Activated T-cell treated with anti-CD3 and anti-CD28 coated beads, Interleukin-2, amount 50 U/mL, for 1 hour (primary cell): ENCODE data around the gene SH2D2A.

Source experiments
- DNase-seq: peaks from one replicate; pipeline ENCODE4 v3.0.0-alpha.2; 2020

Gene SH2D2A

DNA sequence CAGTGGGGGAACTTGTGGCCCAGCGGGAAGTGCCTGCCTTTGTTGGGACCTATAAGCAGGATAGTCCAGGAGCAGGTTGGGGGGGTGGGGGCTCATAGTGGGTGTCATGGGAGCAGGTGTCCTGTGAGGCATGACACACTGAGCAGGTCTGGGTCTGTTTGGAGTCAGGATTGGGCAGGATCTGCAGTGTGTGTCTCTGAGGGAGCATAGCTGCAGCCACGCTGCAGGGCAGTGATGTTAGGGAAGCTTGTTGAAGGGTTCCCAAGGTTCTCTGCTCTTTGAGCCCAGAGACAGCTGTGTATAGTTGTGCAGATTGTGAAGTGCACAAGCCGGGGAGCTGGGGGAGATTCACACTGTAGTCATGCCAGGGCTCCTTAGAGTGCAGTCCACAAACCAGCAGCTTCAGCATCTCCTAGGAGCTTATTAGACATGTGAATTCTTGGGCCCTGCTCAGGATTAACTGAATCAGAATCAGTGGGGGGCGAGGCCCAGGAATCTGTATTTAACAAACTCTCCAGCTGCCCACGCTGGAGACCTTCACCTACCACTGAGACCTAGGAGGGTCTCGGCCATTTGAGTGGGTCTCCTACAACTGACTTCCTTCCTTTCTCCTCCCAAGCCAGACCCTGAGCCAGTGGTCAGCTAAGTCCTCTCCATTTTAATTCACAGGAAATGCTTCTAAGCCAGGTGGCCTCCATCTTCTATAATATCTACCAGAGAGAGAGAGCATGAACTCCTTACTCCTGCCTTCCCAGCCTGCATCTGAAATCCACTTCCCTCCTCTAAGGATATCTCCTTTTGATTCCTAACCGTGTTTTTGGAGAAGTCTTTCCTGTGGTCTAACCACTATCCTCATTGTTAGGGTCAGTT, 31.2 kb upstream of the SH2D2A start:
- no peak for DNase-seq

DNA sequence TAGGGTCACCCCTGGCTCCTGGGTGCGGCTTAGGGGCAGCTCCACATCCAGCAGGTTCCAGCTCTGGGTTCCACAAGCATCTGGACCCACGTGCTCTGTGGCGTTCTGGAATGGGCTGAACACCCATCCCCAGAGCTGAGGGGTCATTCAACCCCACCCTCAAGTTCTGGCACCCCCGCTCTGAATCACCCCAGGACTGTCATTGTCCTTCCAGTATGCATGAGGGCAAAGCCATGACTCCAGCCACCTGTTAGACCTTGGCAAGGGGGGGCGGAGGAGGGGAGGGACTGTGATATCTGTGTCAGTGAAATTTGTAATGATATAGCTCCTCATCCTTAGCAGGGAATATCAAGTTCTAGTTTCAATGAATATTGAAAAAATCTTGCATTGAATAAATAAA, 30.0 kb upstream of the SH2D2A start:
- no peak for DNase-seq

DNA sequence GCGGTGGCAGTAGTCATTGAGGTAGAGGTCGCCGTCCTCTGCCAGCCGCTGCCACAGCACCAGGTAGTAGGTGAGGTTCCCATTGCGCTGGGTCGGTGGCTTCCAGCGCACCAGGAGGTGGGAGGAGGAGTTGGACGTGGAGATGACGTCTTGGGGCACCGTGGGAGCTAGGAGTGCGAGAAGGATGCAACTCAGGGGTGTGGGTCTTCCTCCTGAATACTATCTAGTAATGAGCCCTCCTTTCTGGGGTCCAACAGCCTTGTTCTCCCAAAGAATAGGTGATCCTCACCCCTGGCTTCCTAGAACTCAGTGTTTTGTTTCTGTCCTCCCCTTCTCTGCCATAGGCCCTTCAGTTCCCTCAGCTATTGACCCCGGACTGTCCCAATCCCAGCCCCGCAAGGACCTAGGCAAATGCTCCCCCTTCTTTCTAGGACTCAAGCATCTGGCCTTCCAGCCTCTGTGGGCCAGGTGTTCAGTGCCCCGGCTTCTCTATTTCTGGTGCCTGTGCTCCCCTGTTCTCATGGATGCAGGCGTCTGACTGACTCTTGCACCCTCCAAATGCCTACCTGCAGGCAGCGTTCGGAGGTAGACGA, 29.4 kb upstream of the SH2D2A start:
- DNase-seq, result no peak

DNA sequence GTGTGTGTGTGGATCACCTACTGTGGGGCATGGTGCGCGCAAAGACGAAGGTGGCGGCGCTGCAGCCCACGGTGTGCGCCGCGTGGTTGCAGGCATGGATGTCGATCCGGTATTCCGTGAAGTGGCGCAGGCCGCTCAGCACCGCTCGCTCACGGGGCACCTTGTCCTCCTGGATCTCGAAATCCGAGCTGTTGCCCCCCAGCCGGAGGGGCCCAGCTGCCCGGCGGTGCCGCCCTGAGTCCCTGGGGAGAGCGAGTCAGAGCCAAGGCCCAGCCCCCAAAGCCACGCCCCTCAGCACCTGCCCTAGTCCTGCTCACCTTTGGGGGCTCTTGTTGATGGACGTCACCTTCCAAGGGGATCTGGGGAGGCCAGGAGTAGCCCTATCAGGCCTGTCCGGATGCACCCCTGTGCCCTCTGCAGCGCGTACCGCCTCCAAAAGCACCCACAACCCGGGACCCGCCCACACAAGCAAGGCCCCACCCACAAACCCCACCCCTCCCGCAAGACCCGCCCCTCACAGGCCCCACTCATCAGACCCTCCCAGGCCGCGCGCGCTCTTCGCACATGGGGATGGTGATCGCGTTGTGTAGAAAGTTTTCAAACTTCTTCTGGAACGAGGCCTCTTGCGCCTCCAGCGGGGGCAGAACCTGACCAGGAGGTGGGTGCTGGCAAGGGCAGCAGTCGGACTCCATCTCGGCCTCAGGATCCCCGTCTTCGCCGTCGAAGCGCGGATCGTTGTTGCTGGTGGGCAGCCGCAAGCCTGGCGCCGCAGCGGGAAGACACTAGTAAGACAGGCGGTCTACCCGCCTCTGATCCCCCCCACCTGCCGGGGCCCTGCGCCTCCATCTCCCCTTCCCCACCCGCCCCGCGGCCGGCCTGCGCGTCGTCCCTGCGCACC, 28.7 kb upstream of the SH2D2A start:
- peak; percentile 62 for DNase-seq

DNA sequence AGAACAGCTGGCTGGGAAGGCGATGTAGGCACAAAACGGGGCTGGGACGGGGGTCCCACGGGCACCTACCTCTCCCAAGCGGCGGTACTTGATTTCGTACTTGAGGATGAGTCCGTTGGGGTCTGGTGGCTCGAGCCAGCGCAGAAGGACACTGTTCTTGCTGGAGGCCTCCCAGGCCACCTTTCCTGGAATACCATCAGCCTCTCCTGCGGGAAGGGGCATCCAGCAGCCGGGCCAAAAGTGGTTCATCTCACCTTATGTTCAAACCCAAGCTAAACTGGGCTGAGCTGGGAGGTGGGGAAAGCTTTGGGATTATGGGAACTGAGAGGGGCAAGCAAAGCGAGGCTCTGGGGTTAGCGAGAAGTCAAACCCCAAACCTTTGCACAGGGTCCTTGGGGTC, 28.0 kb upstream of the SH2D2A start:
- DNase-seq, result no peak

DNA sequence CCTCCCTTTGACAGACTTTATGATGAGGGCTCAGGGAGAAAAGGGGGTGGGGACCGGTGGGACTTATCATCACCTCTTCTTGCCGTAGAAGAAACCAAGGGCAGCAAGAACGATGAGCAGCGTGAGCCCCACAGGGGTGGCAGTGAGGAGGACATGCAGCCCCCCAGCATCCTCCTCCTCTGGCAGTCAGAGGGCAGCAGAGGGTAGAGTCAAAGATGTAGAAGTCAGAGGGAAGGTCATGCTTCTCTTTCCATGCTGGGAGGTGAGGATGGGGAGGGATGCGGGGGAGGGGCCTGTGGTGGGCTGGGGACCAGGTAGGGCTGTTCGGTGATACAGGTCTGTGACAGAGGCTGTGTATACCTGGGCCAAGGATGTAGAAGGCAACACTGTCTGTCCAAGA, 27.5 kb upstream of the SH2D2A start:
- no peak for DNase-seq

DNA sequence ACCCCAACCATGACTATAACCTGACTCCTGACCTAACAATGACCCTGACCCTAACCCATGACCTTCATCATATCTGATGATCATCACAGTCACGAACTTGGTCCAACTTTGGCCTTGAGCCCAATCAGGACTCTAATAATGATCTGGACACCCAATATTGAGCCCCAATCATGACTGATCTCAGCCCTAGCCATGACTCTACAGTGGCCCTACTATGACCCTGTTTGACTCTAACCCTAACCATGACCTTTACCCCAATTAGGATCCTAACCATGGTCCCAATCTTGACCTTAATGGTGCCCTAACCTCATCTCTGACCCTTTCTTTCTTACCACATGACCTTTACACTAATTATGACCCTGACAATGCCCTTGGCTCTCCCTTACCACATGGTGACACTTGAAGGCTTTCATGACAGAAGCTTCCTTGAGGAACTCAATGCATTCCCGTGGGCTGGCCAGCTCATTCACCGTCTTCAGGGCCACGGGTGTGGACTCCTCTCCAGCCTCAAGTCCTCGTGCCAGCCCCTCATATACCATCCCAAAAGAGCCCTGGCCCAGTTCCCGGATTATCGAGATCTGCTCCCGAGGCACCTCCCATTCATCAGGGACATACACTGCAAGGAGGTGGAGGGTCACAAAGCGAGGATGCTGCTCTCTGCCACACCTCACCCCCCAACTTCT, 26.1 kb upstream of the SH2D2A start:
- no peak for DNase-seq

DNA sequence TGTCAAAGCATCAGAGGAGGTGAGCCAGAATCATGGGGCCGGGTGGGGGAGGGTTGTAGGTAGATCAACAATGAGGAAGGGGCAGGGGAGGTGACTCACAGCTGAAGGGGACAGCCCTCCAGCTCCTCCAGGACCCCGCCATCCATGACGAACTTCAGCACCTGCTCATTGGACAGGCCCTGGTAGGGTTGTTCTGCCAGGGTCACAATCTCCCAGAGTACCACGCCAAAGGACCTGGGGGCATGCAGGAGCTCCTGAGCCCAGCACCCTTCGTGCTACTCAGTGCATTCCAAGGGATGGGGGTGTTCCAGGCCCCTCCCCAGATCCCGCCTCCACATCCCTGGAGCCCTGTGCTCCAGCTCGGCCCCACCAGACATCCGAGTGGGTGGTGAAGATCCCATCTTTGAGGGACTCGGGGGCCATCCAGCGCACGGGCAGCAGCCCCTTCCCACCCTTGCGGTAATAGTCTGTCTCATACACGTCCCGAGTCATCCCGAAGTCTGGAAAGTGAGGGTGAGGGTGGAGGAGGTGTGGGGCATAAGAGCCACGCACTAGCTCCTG, 24.7 kb upstream of the SH2D2A start:
- DNase-seq, result no peak

DNA sequence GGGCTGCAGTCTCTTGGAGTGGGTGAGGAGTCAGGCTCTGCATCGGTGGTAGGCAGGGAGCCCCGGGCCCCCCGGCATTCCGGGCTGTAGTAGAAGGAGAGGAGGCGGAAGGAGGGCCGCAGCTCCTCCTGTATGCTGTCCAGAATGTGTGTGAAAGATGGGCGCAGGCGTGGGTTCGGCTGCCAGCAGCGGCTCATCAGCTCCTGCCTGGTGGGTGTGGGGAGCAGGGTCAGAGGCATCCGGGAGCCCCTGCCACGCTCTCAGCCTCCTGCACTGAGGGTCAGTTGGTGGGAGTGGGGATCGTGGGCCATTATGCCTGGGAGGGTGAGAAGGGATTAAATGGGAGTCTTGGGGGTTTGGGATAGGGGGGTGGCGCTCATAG, 24.2 kb upstream of the SH2D2A start:
- DNase-seq, result no peak

DNA sequence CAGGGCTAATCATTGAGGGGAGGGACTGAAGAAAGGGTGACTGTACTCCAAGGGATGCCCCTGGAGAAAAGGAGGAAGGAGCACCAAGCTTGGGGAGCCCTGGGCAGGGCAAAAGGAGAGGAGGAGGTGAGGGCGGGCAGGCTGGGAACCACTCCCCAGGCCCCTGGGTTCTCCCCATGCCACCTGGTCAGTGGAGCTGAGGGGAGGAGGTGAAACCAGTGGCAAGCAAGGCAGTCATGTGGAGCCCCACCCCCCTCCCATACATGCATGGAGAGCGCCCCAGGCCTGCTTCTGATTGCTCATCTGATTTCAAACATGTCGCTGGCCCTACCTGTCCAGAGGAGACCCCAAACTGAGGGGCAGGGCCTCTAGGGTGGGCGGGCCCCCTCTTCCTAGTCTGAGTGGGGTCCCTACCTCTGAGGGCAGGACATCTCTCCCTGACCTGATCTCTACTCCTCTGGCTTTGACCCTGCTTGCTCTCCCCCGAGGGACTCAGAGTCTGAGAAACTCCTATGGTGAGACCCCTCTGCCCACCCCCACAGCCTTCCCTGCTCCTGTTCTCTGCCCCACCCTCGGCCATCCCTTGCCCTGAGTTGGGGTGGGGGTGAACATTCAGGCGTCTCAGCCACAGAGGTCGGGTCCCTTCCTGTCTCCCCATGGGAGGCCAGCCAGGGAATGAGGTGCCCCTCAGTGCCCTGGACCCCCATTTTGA, 23.7 kb upstream of the SH2D2A start:
- DNase-seq, result no peak

DNA sequence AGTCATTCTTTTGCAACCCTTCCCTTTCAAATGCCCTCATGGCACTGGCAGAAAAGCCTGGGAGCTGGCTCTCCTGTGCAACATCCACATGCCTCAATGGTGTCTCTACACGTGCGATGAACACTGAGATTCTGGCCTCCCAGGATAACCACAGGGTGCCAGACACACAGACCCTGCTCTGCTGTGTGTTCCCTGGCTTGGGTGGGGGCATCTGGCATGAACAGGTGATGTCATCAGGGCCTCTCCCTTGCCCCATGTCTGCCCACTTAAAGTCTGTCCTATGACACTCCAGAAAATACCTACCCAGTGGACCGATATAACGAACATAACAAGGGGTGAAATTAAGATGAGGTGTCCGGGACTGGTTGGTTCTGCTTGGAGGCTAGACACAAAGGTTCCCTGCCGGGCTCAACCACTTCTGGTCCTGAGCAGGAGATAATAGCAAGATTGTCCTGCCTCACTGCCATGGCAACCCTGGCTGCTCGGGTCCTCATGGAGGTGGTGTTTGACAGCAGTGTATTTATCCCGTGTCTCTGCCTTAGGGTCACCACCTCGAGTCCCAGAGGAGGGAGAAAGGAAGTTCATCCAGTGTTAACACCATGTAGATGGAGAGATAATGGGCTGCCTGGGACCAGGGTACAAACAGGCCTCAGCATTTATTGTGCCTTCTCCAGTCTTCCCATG, 22.9 kb upstream of the SH2D2A start:
- no peak for DNase-seq

DNA sequence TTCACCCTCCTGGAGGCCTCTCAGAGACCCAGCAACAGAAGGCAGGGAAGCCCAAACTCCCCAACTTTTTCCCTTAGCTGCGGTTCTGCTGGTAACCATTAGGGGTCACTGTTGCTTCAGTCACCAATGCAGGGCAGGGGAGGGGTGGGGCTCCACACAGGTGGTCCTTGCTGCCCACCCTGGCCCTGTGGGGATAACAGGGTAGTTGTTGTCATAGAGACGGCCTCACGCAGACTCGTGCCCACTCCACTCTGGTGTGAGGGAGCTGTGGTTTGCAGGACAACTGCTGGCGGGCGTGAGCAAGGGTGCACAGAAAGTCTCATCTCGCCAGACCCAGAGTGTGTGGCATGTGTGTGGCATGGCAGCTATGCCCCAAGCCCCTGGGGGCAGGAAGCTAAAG, 22.3 kb upstream of the SH2D2A start:
- DNase-seq, result peak; percentile 63

DNA sequence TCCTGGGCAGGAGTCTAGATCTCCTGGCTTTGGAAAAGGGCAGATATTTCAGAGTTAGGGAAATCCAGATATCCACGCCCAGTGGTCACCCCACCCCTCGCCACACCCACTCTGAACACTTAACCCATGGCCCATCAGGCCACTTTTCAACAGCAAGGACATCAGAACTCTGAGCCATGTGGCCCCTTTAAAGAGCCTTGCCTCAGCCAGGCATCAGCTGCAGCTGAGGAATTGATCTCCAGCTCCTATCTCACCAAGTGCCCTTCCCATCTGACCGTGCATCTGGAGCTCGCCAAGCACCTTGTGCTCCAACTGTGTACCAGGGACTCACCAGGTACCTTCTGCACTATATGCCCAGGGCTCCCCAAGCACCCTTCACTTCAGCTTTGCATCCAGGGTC, 20.2 kb upstream of the SH2D2A start:
- DNase-seq, result no peak

DNA sequence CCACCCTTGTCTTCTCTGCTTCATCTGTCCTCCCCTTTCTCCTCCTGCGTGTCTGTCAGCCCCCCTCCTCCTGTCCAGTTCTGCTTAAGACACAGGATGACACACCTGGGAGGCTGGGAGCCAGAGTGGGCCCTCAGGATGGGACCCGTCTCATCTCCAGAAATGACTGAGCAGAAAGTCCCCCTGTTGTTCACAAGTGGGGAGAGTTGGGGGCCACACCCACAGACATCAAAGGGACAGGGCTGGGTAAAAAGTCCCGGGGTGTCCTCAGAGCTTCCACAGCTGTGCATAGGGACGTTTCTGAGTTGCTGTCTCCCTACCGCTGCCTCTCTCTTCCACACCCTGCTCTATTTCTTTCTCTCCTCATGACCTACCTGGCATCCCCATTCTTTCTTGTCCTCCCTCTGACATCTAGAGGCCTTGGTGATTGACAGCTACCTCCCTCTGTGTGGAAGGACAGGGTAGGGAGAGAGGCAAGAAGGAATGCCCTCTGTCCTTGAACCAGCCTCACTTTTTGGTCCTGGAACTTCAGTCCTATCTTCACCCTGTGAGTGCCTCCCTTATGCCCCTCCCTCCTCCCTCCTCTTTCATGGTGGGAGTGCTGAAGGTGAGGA, 19.5 kb upstream of the SH2D2A start:
- DNase-seq, result peak; percentile 35

DNA sequence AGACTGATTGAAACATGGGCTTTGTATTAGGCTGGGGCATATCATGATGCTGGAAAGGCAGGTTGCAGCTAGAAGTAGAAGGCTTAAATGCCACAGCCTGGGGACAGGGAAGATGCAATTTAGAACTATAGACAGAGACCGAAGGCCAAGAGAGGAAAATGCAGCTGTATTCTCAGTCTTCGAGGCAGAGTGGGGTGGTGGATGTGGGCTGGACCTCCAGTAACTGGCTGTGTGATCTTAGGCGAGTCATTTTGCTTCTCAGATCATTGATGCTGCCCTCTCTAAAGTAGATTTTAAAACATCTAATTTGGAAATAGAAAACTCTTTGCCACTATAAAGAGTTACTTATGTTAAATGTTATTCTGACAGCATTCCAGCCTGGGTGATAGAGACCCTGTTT, 17.7 kb upstream of the SH2D2A start:
- no peak for DNase-seq

DNA sequence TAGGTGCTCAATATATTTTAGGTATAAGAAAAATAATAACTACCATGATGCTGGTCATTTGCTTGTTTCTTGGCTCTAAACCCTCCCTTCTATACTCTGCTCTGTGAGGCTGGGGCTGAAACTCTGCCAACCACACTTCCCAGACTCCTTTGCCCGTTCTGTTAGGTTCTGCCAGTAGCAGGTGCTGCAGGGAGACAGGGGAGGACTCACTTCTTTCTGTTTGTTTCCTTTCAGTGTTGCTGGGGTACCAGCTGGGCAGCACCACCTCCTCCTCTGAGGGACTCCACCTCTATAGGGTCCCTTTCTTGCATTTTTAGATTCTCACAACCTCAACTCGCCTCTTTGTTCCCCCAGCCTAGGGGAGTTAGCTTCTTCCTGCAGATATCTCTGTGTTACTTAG, 17.0 kb upstream of the SH2D2A start:
- DNase-seq, result no peak

DNA sequence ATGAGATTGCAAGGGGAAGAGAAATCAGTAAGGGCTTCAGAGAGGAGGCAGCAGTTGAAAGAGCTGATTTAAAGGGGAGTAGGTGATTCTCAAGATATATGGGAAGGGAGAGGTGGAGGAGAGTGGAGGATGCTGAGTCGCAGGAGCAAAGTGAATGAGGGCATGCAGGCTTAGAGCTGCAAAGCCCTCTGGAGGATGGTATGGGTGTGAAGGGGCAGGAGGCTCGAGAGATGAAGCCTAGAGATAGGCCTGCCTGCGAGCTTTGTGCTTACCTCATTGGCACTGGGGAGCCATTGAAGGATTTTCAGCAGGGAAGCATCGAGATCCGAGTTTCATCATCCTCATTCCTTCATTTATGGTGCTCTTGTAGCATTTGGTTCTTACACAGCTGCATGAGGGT, 15.8 kb upstream of the SH2D2A start:
- DNase-seq, result no peak

DNA sequence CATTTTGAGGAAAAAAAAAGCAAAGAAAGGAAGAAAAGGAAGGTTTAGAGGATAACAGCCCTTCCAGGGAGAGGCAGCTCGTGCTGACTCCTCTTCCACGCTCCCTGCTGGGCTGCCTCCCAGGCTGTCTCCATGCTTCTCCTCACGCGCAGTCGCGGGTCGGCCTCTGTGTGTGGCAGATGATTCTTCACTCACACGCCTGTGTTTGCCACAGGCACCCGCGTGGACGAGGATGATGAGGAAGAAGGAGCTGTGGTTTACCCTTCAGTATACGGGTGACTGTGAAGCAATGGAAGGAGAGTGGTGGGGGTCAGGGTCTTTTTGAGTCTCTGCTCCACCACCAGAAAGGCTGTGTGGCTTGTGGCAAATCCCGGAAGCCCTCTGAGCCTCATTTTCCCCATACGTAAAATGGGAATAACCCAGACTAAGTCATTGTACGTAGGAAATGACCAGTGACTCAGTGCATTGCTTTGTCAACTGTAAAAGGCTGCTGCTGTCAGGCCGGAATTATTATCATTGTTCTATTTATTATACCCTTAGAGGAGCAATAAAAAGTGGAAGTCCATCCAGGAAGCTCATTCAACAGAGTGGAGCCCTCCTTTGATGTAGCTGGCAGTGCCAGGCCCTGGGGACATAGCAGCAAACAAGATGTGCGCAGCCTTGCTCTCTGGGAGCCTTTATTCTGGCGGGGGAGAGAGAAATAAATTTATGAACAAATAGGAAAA, 11.9 kb upstream of the SH2D2A start:
- no peak for DNase-seq

DNA sequence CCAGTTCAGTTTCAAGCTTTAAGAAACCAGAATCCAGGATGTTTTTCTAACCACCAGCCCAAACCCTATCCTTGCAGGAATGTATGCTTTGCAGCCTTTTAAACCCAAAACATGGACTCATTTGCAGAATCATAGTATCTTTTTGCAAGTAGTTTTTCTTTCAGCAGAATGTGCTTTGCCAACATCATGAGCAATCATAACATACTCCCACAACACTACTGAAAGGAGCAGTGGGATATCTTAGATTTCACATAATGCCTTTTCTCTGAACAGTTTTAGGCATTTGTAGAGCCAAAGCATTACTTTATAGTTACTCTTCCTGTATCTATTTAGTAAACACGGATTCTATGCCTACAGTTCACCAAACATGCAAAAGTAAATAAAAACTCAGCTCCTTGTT, 10.0 kb upstream of the SH2D2A start:
- DNase-seq, result no peak

DNA sequence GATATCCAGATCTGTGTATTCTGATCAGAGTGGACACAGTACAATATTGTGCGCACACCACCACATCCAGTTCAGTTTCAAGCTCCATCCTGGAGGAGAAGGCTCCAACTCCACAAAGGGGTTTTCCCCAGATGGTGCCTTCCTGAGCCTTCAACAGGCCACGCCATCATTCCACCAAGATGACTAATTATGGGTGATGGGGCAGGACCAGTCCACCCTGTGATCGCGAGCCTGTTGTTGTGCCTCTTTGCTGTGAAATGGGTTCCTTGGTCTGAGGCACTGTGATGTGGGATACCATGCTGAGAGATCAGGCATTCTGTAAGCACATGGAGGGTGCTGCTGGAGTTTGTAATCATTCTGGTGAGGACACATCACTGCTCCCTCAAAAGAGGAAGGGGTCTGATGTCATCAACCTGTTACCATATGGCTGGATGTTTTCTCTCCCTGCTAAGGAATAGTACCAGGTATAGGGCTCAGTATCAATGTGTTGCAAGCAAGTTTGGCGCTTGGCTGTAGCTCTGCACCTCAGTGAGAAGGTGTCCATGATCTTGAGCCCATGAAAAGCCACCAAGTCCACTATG, 6.7 kb upstream of the SH2D2A start:
- no peak for DNase-seq
